ENCODE data around the gene APP. TPM values are rescaled to one million over a fixed set of nuclear protein-coding genes. Genes with fewer than 3 reads are reported as not detected.

The APP gene
- total RNA-seq, 2 experiments from 2014 or later: 0.55 TPM; not detected in 1

DNA sequence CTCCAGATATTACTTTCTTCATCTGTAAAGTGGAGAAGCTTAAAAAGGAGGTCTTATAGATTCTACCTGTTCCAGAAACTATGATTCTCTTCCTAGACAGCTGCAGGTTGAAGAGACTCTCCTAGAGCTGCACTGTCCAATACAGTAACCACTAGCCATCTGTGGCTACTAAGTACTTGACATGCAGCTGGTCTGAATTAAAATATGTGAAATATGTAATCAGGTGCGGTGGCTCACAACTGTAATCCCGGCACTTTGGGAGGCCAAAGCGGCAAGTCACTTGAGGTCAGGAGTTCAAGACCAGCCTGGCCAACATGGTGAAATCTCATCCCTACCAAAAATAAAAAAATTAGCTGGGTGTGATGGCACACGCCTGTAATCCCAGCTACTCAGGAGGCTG is 15.8 kb downstream of the APP start:
- BruUV-seq (replicated peaks): no TSS peak
- TF ChIP-seq, protein P1, sequence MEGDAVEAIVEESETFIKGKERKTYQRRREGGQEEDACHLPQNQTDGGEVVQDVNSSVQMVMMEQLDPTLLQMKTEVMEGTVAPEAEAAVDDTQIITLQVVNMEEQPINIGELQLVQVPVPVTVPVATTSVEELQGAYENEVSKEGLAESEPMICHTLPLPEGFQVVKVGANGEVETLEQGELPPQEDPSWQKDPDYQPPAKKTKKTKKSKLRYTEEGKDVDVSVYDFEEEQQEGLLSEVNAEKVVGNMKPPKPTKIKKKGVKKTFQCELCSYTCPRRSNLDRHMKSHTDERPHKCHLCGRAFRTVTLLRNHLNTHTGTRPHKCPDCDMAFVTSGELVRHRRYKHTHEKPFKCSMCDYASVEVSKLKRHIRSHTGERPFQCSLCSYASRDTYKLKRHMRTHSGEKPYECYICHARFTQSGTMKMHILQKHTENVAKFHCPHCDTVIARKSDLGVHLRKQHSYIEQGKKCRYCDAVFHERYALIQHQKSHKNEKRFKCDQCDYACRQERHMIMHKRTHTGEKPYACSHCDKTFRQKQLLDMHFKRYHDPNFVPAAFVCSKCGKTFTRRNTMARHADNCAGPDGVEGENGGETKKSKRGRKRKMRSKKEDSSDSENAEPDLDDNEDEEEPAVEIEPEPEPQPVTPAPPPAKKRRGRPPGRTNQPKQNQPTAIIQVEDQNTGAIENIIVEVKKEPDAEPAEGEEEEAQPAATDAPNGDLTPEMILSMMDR (conservative IDR thresholded peaks at IDR 0.05; ENCODE audit: low read length): no peak
- no peak for TF ChIP-seq EZH2phosphoT487 (IDR thresholded peaks at IDR 0.05; ENCODE audit: borderline replicate concordance, low read depth, low read length)
- ChIA-PET CTCF (ENCODE audit: unreplicated experiment) (no interaction called here), POLR2A (no interaction called here)
- Histone ChIP-seq H3K27ac (ENCODE audit: low read depth, low read length, poor library complexity, severe bottlenecking) (no peak overlapping the region), H3K4me2 (ENCODE audit: low read length) (no peak overlapping the region), H3K36me3 (ENCODE audit: insufficient read depth, low read length) (no peaks in the 10 kb centered on the region), H4K20me1 (ENCODE audit: insufficient read depth, low read length) (no peaks in the 10 kb centered on the region), H3K4me3 (ENCODE audit: low read depth, low read length, poor library complexity, severe bottlenecking) (no peak overlapping the region), H3K4me1 (ENCODE audit: insufficient read depth, low read length, poor library complexity, severe bottlenecking) (no peaks in the 10 kb centered on the region), H3K79me2 (ENCODE audit: insufficient read depth, low read depth, low read length) (no peaks in the 10 kb centered on the region), H2AFZ (ENCODE audit: low read length) (no peak overlapping the region), H3K9me3 (ENCODE audit: low read length) (no peaks in the 10 kb centered on the region), H3K9me2 (ENCODE audit: insufficient read depth, low read length) (no peaks in the 10 kb centered on the region)
- intact Hi-C loops (cut with micrococcal nuclease; ENCODE audit: unreplicated experiment): no loop called here
- no peak for DNase-seq (ENCODE audit: low spot score)

DNA sequence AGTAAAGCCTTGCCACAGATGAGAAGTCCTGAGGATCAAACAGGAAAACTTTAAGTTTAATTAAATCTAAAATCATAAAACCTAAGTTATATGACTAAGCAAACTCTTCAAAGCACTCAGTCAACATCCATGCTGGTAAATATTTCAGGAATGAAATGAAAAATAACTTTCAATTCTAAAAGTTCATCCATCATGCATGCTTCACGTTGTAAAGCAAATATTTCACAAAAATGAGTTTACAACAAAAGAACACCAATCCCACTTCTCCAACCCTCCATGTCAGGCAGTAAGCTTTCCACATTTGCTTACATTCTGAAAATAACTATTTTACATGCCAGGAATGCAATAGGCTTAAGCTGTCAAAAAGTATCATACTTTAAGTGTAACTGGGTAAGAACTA is 16.8 kb downstream of the APP start:
- DNase-seq (ENCODE audit: low spot score): no peak
- Histone ChIP-seq H3K4me1 (ENCODE audit: insufficient read depth, low read length, poor library complexity, severe bottlenecking) (no peaks in the 10 kb centered on the region), H3K4me2 (ENCODE audit: low read length) (no peak overlapping the region), H4K20me1 (ENCODE audit: insufficient read depth, low read length) (no peaks in the 10 kb centered on the region), H3K27ac (ENCODE audit: low read depth, low read length, poor library complexity, severe bottlenecking) (no peak overlapping the region), H2AFZ (ENCODE audit: low read length) (no peak overlapping the region), H3K4me3 (ENCODE audit: low read depth, low read length, poor library complexity, severe bottlenecking) (no peak overlapping the region), H3K9me3 (ENCODE audit: low read length) (no peaks in the 10 kb centered on the region), H3K9me2 (ENCODE audit: insufficient read depth, low read length) (no peaks in the 10 kb centered on the region), H3K79me2 (ENCODE audit: insufficient read depth, low read depth, low read length) (no peaks in the 10 kb centered on the region), H3K36me3 (ENCODE audit: insufficient read depth, low read length) (no peaks in the 10 kb centered on the region)
- TF ChIP-seq EZH2phosphoT487 (IDR thresholded peaks at IDR 0.05; ENCODE audit: borderline replicate concordance, low read depth, low read length): no peak
- TF ChIP-seq, protein P1 (conservative IDR thresholded peaks at IDR 0.05; ENCODE audit: low read length): no peak
- CTCF ChIA-PET (ENCODE audit: unreplicated experiment): no interaction called here
- POLR2A ChIA-PET: interaction anchor here (0.7 kb wide), 1 partner anchor 69 kb away, joined by 3 read pairs; no protein-coding TSS in a partner anchor
- no TSS peak for BruUV-seq (replicated peaks)
- intact Hi-C loops (cut with micrococcal nuclease; ENCODE audit: unreplicated experiment): no loop called here

DNA sequence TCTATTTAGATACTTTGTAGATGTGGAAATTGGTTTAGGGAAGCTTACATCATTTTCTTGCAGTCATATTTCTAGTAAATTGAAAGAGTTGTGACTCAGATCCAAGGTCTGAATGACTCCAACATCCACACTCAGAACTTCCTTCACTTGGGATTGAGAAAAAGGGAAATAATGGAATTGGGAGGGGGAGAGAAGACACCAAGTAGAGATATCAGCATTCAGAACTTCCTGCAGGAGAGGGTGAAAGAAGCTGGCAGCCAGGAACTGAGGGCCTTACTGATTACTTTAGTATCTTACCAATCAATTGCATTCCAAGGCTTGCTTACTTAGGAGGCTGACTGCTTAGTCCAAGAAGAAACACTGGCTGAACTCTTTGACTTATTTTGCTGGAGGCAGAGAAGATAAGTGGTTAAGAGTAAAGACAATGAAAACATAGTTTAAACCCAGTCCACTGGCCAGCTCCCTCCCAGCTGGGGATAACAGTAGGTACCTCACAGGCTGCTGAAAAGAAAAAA is 21.7 kb downstream of the APP start:
- H2AFZ ChIP-seq (ENCODE audit: low read length): no peak overlapping the region
- H3K4me2 ChIP-seq (ENCODE audit: low read length): no peak overlapping the region
- no peak overlapping the region for H3K27ac ChIP-seq (ENCODE audit: low read depth, low read length, poor library complexity, severe bottlenecking)
- no peaks in the 10 kb centered on the region for H3K9me2 ChIP-seq (ENCODE audit: insufficient read depth, low read length)
- H3K36me3 ChIP-seq (ENCODE audit: insufficient read depth, low read length): no peaks in the 10 kb centered on the region
- no peaks in the 10 kb centered on the region for H4K20me1 ChIP-seq (ENCODE audit: insufficient read depth, low read length)
- H3K4me1 ChIP-seq (ENCODE audit: insufficient read depth, low read length, poor library complexity, severe bottlenecking): no peaks in the 10 kb centered on the region
- no TSS peak for BruUV-seq (replicated peaks)
- no peak for TF ChIP-seq EZH2phosphoT487 (IDR thresholded peaks at IDR 0.05; ENCODE audit: borderline replicate concordance, low read depth, low read length)
- ChIA-PET CTCF (ENCODE audit: unreplicated experiment) (no interaction called here), POLR2A (no interaction called here)
- no peak overlapping the region for H3K4me3 ChIP-seq (ENCODE audit: low read depth, low read length, poor library complexity, severe bottlenecking)
- H3K9me3 ChIP-seq (ENCODE audit: low read length): no peaks in the 10 kb centered on the region
- intact Hi-C loops (cut with micrococcal nuclease; ENCODE audit: unreplicated experiment): no loop called here
- H3K79me2 ChIP-seq (ENCODE audit: insufficient read depth, low read depth, low read length): no peaks in the 10 kb centered on the region
- no peak for DNase-seq (ENCODE audit: low spot score)
